Measurements from ENCODE around the gene DPEP1. TPM values are rescaled to one million over a fixed set of nuclear protein-coding genes. Genes with fewer than 3 reads are reported as not detected.

The DPEP1 gene
- total RNA-seq, 3 donors from 2014 or later (not counting 1 experiment from before 2014, with no cell fraction given): not detected

DNA sequence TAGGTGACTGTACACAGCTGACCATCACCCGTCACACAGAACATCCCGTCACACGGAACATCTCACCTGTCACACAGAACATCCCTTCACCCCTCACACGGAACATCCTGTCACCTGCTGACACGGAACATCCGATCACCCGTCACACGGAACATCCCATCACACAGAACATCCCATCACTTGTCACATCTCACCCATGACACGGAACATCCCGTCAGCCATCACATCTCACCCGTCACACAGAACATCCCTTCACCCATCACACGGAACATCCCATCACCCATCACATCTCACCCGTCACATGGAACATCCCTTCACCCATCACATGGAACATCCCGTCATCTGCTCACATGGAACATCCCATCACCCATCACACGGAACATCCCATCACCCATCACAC, 34.1 kb upstream of the DPEP1 start:
- peaks cover 10% of the 10 kb centered on the region for H3K4me1 ChIP-seq (ENCODE audit: control insufficient read depth, insufficient read depth, low read length)
- H3K9me3 Mint-ChIP-seq: no peaks in the 10 kb centered on the region
- TF ChIP-seq, protein P1, sequence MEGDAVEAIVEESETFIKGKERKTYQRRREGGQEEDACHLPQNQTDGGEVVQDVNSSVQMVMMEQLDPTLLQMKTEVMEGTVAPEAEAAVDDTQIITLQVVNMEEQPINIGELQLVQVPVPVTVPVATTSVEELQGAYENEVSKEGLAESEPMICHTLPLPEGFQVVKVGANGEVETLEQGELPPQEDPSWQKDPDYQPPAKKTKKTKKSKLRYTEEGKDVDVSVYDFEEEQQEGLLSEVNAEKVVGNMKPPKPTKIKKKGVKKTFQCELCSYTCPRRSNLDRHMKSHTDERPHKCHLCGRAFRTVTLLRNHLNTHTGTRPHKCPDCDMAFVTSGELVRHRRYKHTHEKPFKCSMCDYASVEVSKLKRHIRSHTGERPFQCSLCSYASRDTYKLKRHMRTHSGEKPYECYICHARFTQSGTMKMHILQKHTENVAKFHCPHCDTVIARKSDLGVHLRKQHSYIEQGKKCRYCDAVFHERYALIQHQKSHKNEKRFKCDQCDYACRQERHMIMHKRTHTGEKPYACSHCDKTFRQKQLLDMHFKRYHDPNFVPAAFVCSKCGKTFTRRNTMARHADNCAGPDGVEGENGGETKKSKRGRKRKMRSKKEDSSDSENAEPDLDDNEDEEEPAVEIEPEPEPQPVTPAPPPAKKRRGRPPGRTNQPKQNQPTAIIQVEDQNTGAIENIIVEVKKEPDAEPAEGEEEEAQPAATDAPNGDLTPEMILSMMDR (IDR thresholded peaks at IDR 0.05): no peak
- no peak overlapping the region for H3K27ac ChIP-seq (ENCODE audit: low read length)
- H3K4me3 ChIP-seq (ENCODE audit: low read length): no peak overlapping the region
- no peak for ATAC-seq
- H3K4me3 Mint-ChIP-seq: no peak overlapping the region
- H3K9me3 ChIP-seq (ENCODE audit: control insufficient read depth, insufficient read depth, low read length): peaks cover 4% of the 10 kb centered on the region
- H3K36me3 Mint-ChIP-seq: no peaks in the 10 kb centered on the region
- peaks cover 0 to 6% of the 10 kb centered on the region in 2 donors for H3K27me3 Mint-ChIP-seq (ENCODE audit: low read depth in 2 of 2)
- H3K27ac Mint-ChIP-seq: no peak overlapping the region
- intact Hi-C loops (cut with micrococcal nuclease): no loop called here
- peaks cover 8% of the 10 kb centered on the region for H3K27me3 ChIP-seq (ENCODE audit: control insufficient read depth, insufficient read depth, low read length)
- WGBS (ENCODE audit: insufficient coverage): 93% methylated on average over 15 of the region's 15 CpGs
- no peaks in the 10 kb centered on the region for H3K36me3 ChIP-seq (ENCODE audit: control insufficient read depth, insufficient read depth, low read length)
- no peak for DNase-seq
- no peaks in the 10 kb centered on the region for H3K4me1 Mint-ChIP-seq

DNA sequence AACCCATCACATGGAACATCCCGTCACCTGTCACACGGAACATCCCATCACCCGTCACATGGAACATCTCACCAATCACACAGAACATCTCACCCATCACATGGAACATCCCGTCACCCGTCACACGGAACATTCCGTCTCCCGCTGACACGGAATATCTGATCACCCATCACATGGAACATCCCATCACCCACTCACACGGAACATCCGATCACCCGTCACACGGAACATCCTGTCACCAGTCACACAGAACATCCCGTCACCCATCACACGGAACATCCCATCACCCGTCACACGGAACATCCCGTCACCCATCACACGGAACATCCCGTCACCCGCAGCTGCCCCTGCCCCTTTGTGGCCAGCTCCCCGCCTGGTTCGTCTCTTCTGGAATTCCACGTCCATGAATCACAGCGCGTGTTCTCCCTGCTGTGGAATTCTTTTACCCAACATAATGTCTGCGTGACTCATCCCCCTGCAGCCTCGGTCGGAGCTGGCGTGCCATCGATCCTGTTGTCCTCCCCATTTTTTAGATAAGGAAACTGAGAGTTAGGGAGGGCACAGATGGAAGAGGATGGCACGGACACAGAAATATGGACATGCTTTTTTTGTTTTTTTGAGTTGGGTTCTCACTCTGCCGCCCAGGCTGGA, 32.3 kb upstream of the DPEP1 start:
- WGBS (ENCODE audit: insufficient coverage): 96% methylated on average over 33 of the region's 33 CpGs
- DNase-seq (no peak), ATAC-seq (no peak)
- Histone ChIP-seq H3K4me3 (ENCODE audit: low read length) (no peak overlapping the region), H3K4me1 (ENCODE audit: control insufficient read depth, insufficient read depth, low read length) (no peaks in the 10 kb centered on the region), H3K9me3 (ENCODE audit: control insufficient read depth, insufficient read depth, low read length) (peaks cover 4% of the 10 kb centered on the region), H3K27ac (ENCODE audit: low read length) (no peak overlapping the region), H3K27me3 (ENCODE audit: control insufficient read depth, insufficient read depth, low read length) (peaks cover 2% of the 10 kb centered on the region), H3K36me3 (ENCODE audit: control insufficient read depth, insufficient read depth, low read length) (no peaks in the 10 kb centered on the region)
- TF ChIP-seq, protein P1 (IDR thresholded peaks at IDR 0.05): no peak
- Mint-ChIP-seq H3K9me3 (no peaks in the 10 kb centered on the region), H3K36me3 (no peaks in the 10 kb centered on the region), H3K4me1 (no peaks in the 10 kb centered on the region), H3K27ac (no peak overlapping the region), H3K4me3 (no peak overlapping the region), H3K27me3 (ENCODE audit: low read depth in 2 of 2) (peaks cover 0 to 6% of the 10 kb centered on the region in 2 donors)
- intact Hi-C loops (cut with micrococcal nuclease): no loop called here

DNA sequence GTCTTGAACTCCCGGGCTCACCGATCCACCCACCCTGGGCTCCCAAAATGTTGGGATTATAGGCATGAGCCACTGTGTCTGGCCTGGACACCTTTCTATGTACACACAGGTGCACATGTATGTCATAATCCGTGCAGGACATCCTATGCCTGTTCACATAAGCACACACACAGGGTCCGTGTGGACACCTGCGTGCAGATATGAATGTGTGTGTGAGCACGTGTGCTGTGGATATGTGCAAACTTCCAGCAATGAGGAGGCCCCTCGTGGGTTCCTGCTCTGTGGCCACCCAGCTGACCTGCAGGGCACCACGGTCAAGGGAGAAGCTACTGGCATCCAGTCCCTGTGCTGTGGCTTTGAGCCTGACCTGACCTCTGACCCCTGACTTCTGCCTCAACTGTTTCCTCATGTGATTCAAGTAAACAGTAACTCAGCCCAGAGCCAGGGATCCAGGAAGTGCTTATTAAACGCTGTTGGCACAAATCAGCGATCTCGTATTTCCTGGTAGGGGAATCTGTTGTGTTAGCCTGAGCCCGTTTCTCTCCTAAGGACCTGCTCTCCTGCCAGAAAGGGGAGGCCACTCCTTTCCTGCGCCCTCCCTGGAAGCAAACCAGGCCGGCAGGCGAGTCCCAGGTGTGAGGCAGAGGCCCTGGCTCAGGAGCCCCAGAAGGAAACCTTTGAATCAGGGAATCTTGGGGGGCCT, 31.4 kb upstream of the DPEP1 start:
- intact Hi-C loops (cut with micrococcal nuclease): no loop called here
- Mint-ChIP-seq H3K4me3 (no peak overlapping the region), H3K9me3 (no peaks in the 10 kb centered on the region), H3K4me1 (no peaks in the 10 kb centered on the region), H3K36me3 (no peaks in the 10 kb centered on the region), H3K27me3 (ENCODE audit: low read depth in 2 of 2) (peaks cover 0 to 5% of the 10 kb centered on the region in 2 donors), H3K27ac (no peak overlapping the region)
- TF ChIP-seq, protein P1 (IDR thresholded peaks at IDR 0.05): no peak
- peaks cover under 1% of the 10 kb centered on the region for H3K27me3 ChIP-seq (ENCODE audit: control insufficient read depth, insufficient read depth, low read length)
- DNase-seq (no peak), ATAC-seq (no peak)
- H3K36me3 ChIP-seq (ENCODE audit: control insufficient read depth, insufficient read depth, low read length): no peaks in the 10 kb centered on the region
- peaks cover 4% of the 10 kb centered on the region for H3K9me3 ChIP-seq (ENCODE audit: control insufficient read depth, insufficient read depth, low read length)
- no peaks in the 10 kb centered on the region for H3K4me1 ChIP-seq (ENCODE audit: control insufficient read depth, insufficient read depth, low read length)
- WGBS (ENCODE audit: insufficient coverage): 74% methylated on average over 15 of the region's 15 CpGs
- H3K27ac ChIP-seq (ENCODE audit: low read length): no peak overlapping the region
- H3K4me3 ChIP-seq (ENCODE audit: low read length): no peak overlapping the region
